Activated CD8-positive, alpha-beta memory T cell treated with anti-CD3 and anti-CD28 coated beads, Interleukin-2, amount 10 ng/mL, durations not matched to agents 7 days and 5 days (primary cell): ENCODE measurements around the gene CLCA1. TPM values are rescaled to one million over a fixed set of nuclear protein-coding genes. Genes with fewer than 3 reads are reported as not detected.

Experiments used
- total RNA-seq, 2 experiments: library from RNA; stranded (reverse); gene quantifications; one replicate each; pipeline ENCODE4 v1.2.3, GENCODE V29; 2021

Gene CLCA1
- total RNA-seq, 2 experiments from 2014 or later, result not detected

Other genes starting within 250 kb of the CLCA1 start
- 10 to 100 TPM; 45.6 to 69.2 TPM for gene ODF2L, start 72.6 kb upstream of the CLCA1 start, total RNA-seq
- gene CLCA2, start 44.8 kb upstream of the CLCA1 start, total RNA-seq, result not detected
- not detected for gene CLCA4, start 78.2 kb downstream of the CLCA1 start, total RNA-seq
- 10 to 100 TPM; 62.1 to 68.6 TPM for gene SH3GLB1, start 235.6 kb downstream of the CLCA1 start, total RNA-seq